GM18508 (cell line): Measurements from ENCODE around the gene CTSA.
"Not testable (repeated sequence)": the region's sequence is repeated elsewhere in the genome, so short reads cannot be mapped to it uniquely, and the experiment has no call there.

Experiments used
- ATAC-seq: cut with Tn5 transposase; IDR thresholded peaks from one replicate; pipeline ENCODE4 v1.9.1; 2021; ENCODE audit warnings: moderate number of reproducible peaks; ENCODE audit not compliant: insufficient read depth, unreplicated experiment

CTSA gene

GRCh38 chr20:45911486-45912343, 20.6 kb downstream of the CTSA start, which contains the start of gene PLTP:
Gene PLTP, minus strand, starts transcription at chr20:45912155. Its CDS starts 703 bp downstream, at chr20:45911452.
- no peak for ATAC-seq

GRCh38 chr20:45912344-45912682, 21.2 kb downstream of the CTSA start:
- ATAC-seq: no peak

- ATAC-seq: no peak
These were observed 22.0 kb downstream of the CTSA start for GRCh38 chr20:45913116-45913515.

- ATAC-seq: no peak
These were observed 26.6 kb downstream of the CTSA start for GRCh38 chr20:45917790-45918141.

- no peak for ATAC-seq
These were observed 27.1 kb downstream of the CTSA start for GRCh38 chr20:45918182-45918737.

- no peak for ATAC-seq
These were observed 27.8 kb downstream of the CTSA start for GRCh38 chr20:45918779-45919537.

GRCh38 chr20:45919542-45920399, 28.6 kb downstream of the CTSA start:
- ATAC-seq: no peak

GRCh38 chr20:45920462-45921336, 29.6 kb downstream of the CTSA start:
- no peak for ATAC-seq

- ATAC-seq: no peak
These were observed 30.4 kb downstream of the CTSA start for GRCh38 chr20:45921337-45922189.

- ATAC-seq: no peak
These were observed 33.5 kb downstream of the CTSA start for GRCh38 chr20:45924391-45925261.

GRCh38 chr20:45925821-45926506, 34.8 kb downstream of the CTSA start:
- ATAC-seq: no peak

- ATAC-seq: no peak
These were observed 35.6 kb downstream of the CTSA start for GRCh38 chr20:45926731-45927070.

- ATAC-seq: no peak
These were observed 36.1 kb downstream of the CTSA start for GRCh38 chr20:45927071-45927878.

GRCh38 chr20:45931680-45932079, 40.5 kb downstream of the CTSA start:
- not testable (repeated sequence) for ATAC-seq

GRCh38 chr20:45933266-45934045, 42.3 kb downstream of the CTSA start:
- ATAC-seq: no peak
